GM12873 (cell line): ENCODE measurements around the gene ARHGAP25.

Experiments
- TF ChIP-seq, protein P1 (sequence below): IDR thresholded peaks from 2 replicates; pipeline ENCODE4 v1.5.1; 2012; ENCODE audit warnings: low read depth, mild to moderate bottlenecking, moderate library complexity, low read length, control low read depth; ENCODE audit not compliant: insufficient read depth; ENCODE audit errors: missing control alignments

Gene ARHGAP25

DNA sequence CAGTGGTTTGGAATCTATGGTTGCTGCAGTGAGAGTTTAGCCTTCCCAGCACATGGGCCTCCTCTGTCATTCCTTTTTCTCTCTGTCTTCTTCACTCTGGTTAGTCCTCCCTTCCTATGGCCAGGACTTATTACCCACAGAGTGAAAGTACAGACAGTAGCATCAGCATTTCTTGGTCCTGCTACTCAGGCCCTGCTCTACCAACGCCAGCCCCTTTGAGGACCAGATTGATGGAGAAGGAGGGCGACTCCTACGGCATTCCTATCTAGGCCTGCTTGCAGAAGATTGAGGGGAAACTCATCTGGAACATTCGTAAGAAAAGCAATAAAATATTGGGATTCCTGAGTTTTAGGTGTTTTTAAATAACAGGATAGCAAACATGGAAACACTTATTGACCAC is 93.1 kb downstream of the ARHGAP25 start:
- TF ChIP-seq, protein P1, sequence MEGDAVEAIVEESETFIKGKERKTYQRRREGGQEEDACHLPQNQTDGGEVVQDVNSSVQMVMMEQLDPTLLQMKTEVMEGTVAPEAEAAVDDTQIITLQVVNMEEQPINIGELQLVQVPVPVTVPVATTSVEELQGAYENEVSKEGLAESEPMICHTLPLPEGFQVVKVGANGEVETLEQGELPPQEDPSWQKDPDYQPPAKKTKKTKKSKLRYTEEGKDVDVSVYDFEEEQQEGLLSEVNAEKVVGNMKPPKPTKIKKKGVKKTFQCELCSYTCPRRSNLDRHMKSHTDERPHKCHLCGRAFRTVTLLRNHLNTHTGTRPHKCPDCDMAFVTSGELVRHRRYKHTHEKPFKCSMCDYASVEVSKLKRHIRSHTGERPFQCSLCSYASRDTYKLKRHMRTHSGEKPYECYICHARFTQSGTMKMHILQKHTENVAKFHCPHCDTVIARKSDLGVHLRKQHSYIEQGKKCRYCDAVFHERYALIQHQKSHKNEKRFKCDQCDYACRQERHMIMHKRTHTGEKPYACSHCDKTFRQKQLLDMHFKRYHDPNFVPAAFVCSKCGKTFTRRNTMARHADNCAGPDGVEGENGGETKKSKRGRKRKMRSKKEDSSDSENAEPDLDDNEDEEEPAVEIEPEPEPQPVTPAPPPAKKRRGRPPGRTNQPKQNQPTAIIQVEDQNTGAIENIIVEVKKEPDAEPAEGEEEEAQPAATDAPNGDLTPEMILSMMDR: no peak

DNA sequence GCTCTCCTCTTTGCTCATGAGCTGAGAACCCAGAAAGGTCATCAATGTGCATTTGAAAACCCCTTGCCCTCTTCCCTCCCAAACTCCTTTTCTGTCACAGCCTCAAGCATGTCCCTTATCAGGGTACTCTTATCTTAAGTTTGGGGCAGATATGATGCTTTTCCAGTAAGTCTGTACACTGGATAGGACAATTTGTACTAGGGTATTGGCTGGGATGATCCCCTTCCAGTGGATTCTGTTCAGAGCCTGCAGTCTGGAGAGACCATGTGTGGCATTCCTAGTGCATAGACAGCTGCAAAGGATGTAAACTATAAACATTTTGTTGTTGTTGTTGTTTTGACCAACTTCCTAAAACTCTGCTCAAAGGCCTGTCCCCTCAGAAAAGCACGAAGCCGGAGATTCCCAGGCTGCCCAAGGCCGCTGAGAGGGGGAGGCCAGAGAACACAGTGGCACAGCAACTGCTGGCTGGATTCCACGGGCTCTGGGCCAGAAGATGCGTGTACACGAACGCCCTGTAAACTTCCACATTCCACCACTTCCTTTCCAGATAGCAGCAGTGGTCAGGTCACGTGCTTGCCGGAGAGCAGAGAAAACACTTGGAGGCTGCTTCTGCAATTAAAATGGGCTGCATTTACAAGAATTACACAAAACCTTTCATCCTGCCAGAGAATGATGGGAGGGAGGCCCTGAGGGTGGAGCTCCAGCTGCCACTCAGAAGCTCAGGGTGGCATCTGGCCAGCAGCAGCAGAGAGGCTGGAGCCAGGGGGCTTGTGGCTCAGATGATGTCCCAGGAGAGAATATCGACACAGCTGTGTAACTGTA is 94.5 kb downstream of the ARHGAP25 start:
- TF ChIP-seq, protein P1: no peak

DNA sequence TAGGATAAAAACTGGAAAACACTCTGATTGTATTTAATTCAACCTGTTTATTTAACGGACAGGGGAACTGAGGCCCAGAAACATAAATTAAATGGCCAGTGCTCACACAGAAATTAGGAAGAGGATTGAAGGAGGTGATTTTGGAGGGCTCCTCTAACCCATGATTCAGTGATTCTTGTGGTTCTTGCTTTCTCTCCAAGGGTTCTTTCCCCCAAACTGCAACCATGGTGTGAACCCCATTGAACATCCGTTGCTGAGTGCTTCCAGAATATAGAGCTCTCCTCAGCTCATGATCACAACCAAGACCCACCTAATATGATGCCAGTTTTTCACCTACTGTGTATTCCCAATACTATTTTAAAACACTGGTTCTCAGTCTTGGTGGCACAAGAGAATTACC is 95.1 kb downstream of the ARHGAP25 start:
- TF ChIP-seq, protein P1: no peak

DNA sequence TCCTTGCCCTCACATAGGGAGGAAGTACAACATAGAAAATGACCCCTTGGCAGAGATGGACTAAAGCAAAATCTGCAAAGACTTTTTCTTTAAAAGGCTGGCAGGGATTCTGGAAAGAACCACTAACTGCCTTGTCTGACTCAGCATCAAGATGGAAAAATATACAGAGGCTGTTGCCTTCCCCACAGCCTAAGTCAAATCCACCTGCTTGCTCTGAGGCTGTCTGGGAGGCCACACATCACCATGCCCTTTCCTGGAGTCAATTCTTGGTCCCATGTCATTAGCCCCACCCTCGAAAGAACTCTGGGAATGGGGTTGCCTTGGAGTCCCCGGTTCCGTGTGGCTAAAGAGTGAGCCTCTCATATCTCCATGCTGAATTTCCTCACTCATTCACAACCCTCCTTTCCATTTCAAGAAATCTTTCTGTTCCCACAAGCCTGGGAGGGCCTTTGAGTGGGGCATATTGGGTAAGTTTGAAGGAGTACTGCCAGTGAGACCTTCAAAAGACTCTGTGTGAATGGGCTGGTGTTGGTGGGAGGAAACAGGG is 97.1 kb downstream of the ARHGAP25 start:
- TF ChIP-seq, protein P1: no peak

DNA sequence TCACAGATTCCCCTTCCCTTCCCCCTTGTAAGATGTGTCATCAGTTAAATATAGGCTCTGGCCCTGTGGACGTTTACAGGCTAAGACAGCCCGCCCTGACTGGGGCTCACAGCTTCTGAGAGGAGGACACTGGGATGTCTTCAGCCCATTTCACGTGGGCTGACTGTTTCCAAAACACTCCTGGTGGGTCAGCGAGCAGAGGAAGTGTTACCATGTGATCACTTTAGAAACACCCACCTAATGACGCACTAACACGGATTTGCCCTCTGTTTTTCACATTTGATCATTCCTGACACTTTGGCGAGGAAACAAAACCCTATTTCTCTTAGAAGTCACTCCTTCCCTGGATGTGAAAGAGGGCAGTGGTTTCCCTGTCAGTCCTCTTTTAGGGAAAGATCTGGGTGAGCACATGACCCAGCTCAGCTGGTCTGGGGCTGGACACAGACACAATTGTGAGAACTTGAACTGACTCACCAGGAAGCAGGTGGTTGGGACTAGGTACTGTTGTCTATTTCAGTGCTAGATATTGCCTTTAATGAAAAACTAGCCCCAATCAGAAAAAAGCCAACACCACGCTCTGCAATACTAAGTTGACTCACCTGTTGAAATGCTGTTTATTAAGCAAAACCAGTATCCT is 97.7 kb downstream of the ARHGAP25 start:
- TF ChIP-seq, protein P1: no peak

DNA sequence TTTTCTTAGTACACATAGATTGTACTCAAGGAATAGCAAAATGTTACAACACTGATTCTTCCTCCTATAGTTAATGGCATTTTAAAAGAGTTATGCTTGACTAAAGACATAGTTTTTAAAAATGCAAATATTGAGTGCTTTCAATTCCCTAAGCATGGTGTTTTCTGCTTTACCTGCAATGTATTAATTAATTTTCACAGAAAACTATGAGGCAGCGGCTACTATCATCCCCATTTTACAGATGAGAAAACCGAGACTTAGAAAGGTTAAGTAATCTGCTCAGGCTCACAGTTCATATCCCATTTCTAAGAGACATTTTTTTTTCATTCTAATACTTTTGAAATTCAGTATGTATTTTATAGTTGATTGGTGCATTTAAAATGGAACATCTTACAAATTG is 98.6 kb downstream of the ARHGAP25 start:
- TF ChIP-seq, protein P1: no peak

DNA sequence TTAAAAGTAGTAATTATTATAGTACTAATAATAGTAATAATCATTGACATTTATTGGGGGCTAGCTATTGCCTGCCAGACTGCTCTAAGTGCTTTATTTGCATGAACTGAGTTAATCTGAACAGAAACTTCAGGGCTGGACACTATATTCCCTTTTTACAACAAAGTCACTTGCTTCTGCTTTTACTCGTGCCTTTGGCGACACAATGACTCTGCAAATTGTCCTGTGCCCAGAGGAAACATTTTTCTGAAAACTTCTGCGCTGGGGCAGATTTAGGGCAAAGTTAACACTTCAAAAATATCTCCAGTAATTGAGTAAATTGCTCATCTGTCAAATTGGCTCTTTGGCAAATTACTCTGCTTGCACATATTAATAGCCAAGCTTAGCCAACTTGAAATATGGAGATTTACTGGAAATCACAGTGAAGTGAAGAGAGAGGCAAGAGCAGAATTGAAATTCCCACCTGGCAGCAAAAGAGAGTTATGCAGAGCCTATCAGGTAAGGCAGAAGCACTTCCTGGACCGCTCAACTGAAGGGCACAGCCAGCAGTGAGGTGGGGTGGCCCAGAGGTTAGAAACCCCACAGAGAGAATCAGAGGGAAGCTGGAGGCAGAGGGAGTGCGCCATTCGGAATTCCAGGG is 100.2 kb downstream of the ARHGAP25 start:
- TF ChIP-seq, protein P1: no peak
